PC-9 (cell line): Measurements from ENCODE around the gene MYO7B. TPM values are rescaled to one million over a fixed set of nuclear protein-coding genes. Genes with fewer than 3 reads are reported as not detected.

ENCODE experiments used
- BruUV-seq: library from RNA; stranded (reverse); fragments of 400-500 nt; replicated peaks from 2 replicates; lab custom pipeline; 2021; lab: Mats Ljungman, UMichigan
- CTCF ChIA-PET: fragments of 300-600 bp; sonication (Branson Sonifier 250); formaldehyde crosslinking; loops from one replicate; lab custom pipeline; 2022; ENCODE audit warnings: antibody characterized with exemption; lab: Charles Lee
- POLR2A ChIA-PET: fragments of 300-600 bp; sonication (Branson Sonifier 250); formaldehyde crosslinking; loops from one replicate; lab custom pipeline; 2022; ENCODE audit warnings: antibody characterized with exemption; ENCODE audit not compliant: unreplicated experiment; lab: Charles Lee
- DNase-seq, 2 experiments: peaks; one replicate each; pipeline versions ENCODE4 v3.0.0 to v3.0.0-alpha.2; 2015 to 2022; ENCODE audit warnings: mixed read lengths in 1 of 2
- H2AFZ ChIP-seq: fragments of 200-600 bp; sonication (generic); 2 replicates; pipeline ENCODE4 v1.8.1; 2017; ENCODE audit warnings: antibody characterized with exemption
- H3F3A ChIP-seq: fragments of 200-600 bp; sonication (generic); 2 replicates; pipeline ENCODE4 v1.8.1; 2017; ENCODE audit warnings: antibody characterized with exemption, mild to moderate bottlenecking, low read depth; ENCODE audit not compliant: insufficient read depth
- H3K27ac ChIP-seq: fragments of 200-600 bp; sonication (generic); 2 replicates; pipeline ENCODE4 v1.6.1; 2016; ENCODE audit warnings: mixed run types
- H3K27me3 ChIP-seq: fragments of 200-600 bp; sonication (generic); 2 replicates; pipeline ENCODE4 v1.6.1; 2016; ENCODE audit warnings: low read depth, mixed run types; ENCODE audit not compliant: insufficient read depth
- H3K36me3 ChIP-seq: fragments of 200-600 bp; sonication (generic); 2 replicates; pipeline ENCODE4 v1.6.1; 2016; ENCODE audit warnings: low read depth, mixed run types
- H3K4me1 ChIP-seq: fragments of 200-600 bp; sonication (generic); replicated peaks from 2 replicates; pipeline ENCODE4 v1.6.1; 2016; ENCODE audit warnings: mixed run types; ENCODE audit not compliant: insufficient read depth
- H3K4me2 ChIP-seq: fragments of 200-600 bp; sonication (generic); 2 replicates; pipeline ENCODE4 v1.6.1; 2017; ENCODE audit warnings: mixed run types
- H3K4me3 ChIP-seq: fragments of 200-600 bp; sonication (generic); 2 replicates; pipeline ENCODE4 v1.6.1; 2016; ENCODE audit warnings: mixed run types
- H3K79me2 ChIP-seq: fragments of 200-600 bp; sonication (generic); 2 replicates; pipeline ENCODE4 v1.6.1; 2017; ENCODE audit warnings: low read depth, mixed run types
- H3K9me2 ChIP-seq: fragments of 200-600 bp; sonication (generic); 2 replicates; pipeline ENCODE4 v1.8.1; 2017; ENCODE audit warnings: mild to moderate bottlenecking; ENCODE audit not compliant: insufficient read depth
- H3K9me3 ChIP-seq: fragments of 200-600 bp; sonication (generic); 2 replicates; pipeline ENCODE4 v1.8.1; 2016; ENCODE audit warnings: low read depth; ENCODE audit not compliant: insufficient read depth
- H4K20me1 ChIP-seq: fragments of 200-600 bp; sonication (generic); 2 replicates; pipeline ENCODE4 v1.8.1; 2017; ENCODE audit not compliant: insufficient read depth
- CTCF ChIP-seq: fragments of 200-600 bp; sonication (generic); conservative IDR thresholded peaks from 2 replicates; pipeline ENCODE4 v1.6.1; 2017; ENCODE audit warnings: mixed run types, antibody characterized with exemption, mild to moderate bottlenecking, moderate library complexity
- EZH2 ChIP-seq: fragments of 200-600 bp; sonication (generic); IDR thresholded peaks from 2 replicates; pipeline ENCODE4 v1.8.0; 2017; ENCODE audit warnings: antibody characterized with exemption, low read depth
- intact Hi-C: fragments of 100-400 bp; cut with micrococcal nuclease; formaldehyde crosslinking; loops from one replicate; pipeline ENCODE4 v1.10.0; 2022; ENCODE audit not compliant: unreplicated experiment
- total RNA-seq: library from RNA; stranded (reverse); gene quantifications from 2 replicates; pipeline ENCODE4 v1.2.3, GENCODE V29; 2021

MYO7B gene
- total RNA-seq, 1 experiment from 2014 or later, result not detected

GRCh38 chr2:127582863-127583861 lies 47.7 kb downstream of the MYO7B start:
- ChIA-PET CTCF (interaction anchor here (0.7 kb wide), 1 partner anchor 1555 kb away, joined by 4 read pairs; no protein-coding TSS in a partner anchor), POLR2A (no interaction called here)
- Histone ChIP-seq H3K4me1 (no peaks in the 10 kb centered on the region), H3K9me3 (no peaks in the 10 kb centered on the region), H2AFZ (no peak overlapping the region), H3K4me3 (no peak overlapping the region), H3K4me2 (no peak overlapping the region), H3K27ac (no peak overlapping the region), H4K20me1 (no peaks in the 10 kb centered on the region), H3K9me2 (no peaks in the 10 kb centered on the region), H3K27me3 (peaks cover 57% of the 10 kb centered on the region), H3K79me2 (no peaks in the 10 kb centered on the region), H3F3A (no peaks in the 10 kb centered on the region), H3K36me3 (no peaks in the 10 kb centered on the region)
- intact Hi-C loops, result no loop called here
- no peak for DNase-seq
- no peak for TF ChIP-seq EZH2
- no peak for TF ChIP-seq CTCF
- BruUV-seq, result no TSS peak

GRCh38 chr2:127584047-127584446 lies 48.6 kb downstream of the MYO7B start:
- no peak overlapping the region for H3K4me3 ChIP-seq
- no peak for DNase-seq
- H3K27ac ChIP-seq, result no peak overlapping the region
- POLR2A ChIA-PET, result no interaction called here
- TF ChIP-seq CTCF (no peak), EZH2 (no peak)
- no peaks in the 10 kb centered on the region for H3K4me1 ChIP-seq
- no peaks in the 10 kb centered on the region for H3K79me2 ChIP-seq
- H3F3A ChIP-seq, result no peaks in the 10 kb centered on the region
- H3K9me2 ChIP-seq, result no peaks in the 10 kb centered on the region
- H2AFZ ChIP-seq, result no peak overlapping the region
- H3K36me3 ChIP-seq, result no peaks in the 10 kb centered on the region
- no peaks in the 10 kb centered on the region for H3K9me3 ChIP-seq
- no peak overlapping the region for H3K4me2 ChIP-seq
- no TSS peak for BruUV-seq
- H4K20me1 ChIP-seq, result no peaks in the 10 kb centered on the region
- intact Hi-C loops, result no loop called here
- peaks cover 54% of the 10 kb centered on the region for H3K27me3 ChIP-seq
- CTCF ChIA-PET, result no interaction called here

- Histone ChIP-seq H3K27ac (no peak overlapping the region), H3K9me3 (no peaks in the 10 kb centered on the region), H3K4me1 (no peaks in the 10 kb centered on the region), H3K79me2 (no peaks in the 10 kb centered on the region), H4K20me1 (no peaks in the 10 kb centered on the region), H3K36me3 (no peaks in the 10 kb centered on the region), H3K27me3 (peaks cover 52% of the 10 kb centered on the region), H3K4me3 (no peak overlapping the region), H3K9me2 (no peaks in the 10 kb centered on the region), H3K4me2 (no peak overlapping the region), H2AFZ (no peak overlapping the region), H3F3A (no peaks in the 10 kb centered on the region)
- ChIA-PET CTCF (no interaction called here), POLR2A (no interaction called here)
- no peak for DNase-seq
- TF ChIP-seq CTCF, result no peak
- no peak for TF ChIP-seq EZH2
- intact Hi-C loops, result no loop called here
- BruUV-seq, result no TSS peak
Measured at GRCh38 chr2:127584516-127585033, 49.1 kb downstream of the MYO7B start.
